ENCODE data around the gene PREX1. TPM values are rescaled to one million over a fixed set of nuclear protein-coding genes. Genes with fewer than 3 reads are reported as not detected.

PREX1 gene
- total RNA-seq, 1 experiment from 2014 or later = 3.3 TPM

DNA sequence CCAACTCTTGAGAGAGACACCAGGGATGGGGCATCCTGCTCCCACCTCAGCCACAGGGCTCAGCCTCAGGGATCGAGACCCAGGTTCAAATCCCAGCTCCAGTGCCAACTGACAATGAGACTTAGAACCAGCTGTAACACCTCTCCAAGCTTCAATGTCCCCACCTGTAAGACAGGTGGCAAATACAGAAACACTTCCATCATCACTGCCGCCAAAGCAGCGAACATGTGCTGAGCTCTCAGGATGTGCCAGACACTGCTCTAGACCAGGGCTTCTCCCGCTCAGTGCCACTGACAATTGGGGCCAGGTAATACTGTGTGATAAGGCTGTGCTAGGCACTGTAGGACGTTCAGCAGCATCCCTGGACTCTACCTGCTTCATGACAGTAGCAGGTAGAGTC lies 22.1 kb downstream of the PREX1 start:
- Histone ChIP-seq H3K4me3 (no peak overlapping the region), H3K4me2 (no peak overlapping the region), H3F3A (ENCODE audit: insufficient read depth, low read depth) (no peaks in the 10 kb centered on the region), H3K79me2 (ENCODE audit: low read depth) (no peaks in the 10 kb centered on the region), H3K36me3 (ENCODE audit: low read depth) (no peaks in the 10 kb centered on the region), H3K9me2 (ENCODE audit: insufficient read depth) (no peaks in the 10 kb centered on the region), H3K4me1 (replicated peaks; ENCODE audit: insufficient read depth) (no peaks in the 10 kb centered on the region), H3K27ac (no peak overlapping the region), H3K9me3 (ENCODE audit: insufficient read depth, low read depth) (no peaks in the 10 kb centered on the region), H4K20me1 (ENCODE audit: insufficient read depth) (no peaks in the 10 kb centered on the region), H3K27me3 (ENCODE audit: insufficient read depth, low read depth) (no peaks in the 10 kb centered on the region; the same call in 1 of the 2 replicates), H2AFZ (no peak overlapping the region)
- intact Hi-C loops (cut with micrococcal nuclease; ENCODE audit: unreplicated experiment) = no loop called here
- POLR2A ChIA-PET (ENCODE audit: unreplicated experiment) = no interaction called here
- CTCF ChIA-PET = no interaction called here
- no TSS peak for BruUV-seq (replicated peaks)
- DNase-seq = no peak
- TF ChIP-seq, protein P1, sequence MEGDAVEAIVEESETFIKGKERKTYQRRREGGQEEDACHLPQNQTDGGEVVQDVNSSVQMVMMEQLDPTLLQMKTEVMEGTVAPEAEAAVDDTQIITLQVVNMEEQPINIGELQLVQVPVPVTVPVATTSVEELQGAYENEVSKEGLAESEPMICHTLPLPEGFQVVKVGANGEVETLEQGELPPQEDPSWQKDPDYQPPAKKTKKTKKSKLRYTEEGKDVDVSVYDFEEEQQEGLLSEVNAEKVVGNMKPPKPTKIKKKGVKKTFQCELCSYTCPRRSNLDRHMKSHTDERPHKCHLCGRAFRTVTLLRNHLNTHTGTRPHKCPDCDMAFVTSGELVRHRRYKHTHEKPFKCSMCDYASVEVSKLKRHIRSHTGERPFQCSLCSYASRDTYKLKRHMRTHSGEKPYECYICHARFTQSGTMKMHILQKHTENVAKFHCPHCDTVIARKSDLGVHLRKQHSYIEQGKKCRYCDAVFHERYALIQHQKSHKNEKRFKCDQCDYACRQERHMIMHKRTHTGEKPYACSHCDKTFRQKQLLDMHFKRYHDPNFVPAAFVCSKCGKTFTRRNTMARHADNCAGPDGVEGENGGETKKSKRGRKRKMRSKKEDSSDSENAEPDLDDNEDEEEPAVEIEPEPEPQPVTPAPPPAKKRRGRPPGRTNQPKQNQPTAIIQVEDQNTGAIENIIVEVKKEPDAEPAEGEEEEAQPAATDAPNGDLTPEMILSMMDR (conservative IDR thresholded peaks at IDR 0.05) = no peak
- no peak for TF ChIP-seq EZH2 (IDR thresholded peaks at IDR 0.05; ENCODE audit: low read depth)

DNA sequence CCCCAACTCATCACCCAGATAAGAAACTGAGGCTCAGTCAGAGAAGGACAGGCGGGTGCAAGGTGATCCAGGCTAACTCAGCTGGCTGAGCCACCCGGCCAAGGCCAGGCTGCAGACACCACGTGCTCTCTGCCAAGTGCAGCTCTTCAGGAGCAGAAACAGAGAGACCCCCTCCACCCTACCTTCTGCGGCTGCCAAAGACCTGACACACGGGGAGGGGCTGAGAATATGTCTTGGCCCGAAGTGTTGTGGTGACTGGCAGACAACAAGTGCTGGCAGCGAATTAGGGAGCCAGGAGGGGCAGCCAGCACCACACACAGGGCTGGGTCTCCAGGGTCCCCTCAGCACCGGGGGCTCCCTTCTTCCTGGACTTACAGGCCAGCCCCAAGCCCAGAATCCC lies 22.5 kb downstream of the PREX1 start:
- BruUV-seq (replicated peaks) = no TSS peak
- H3K9me2 ChIP-seq (ENCODE audit: insufficient read depth) = no peaks in the 10 kb centered on the region
- TF ChIP-seq, protein P1 (conservative IDR thresholded peaks at IDR 0.05) = no peak
- TF ChIP-seq EZH2 (IDR thresholded peaks at IDR 0.05; ENCODE audit: low read depth) = no peak
- no peak overlapping the region for H2AFZ ChIP-seq
- no peaks in the 10 kb centered on the region for H3K79me2 ChIP-seq (ENCODE audit: low read depth)
- DNase-seq = no peak
- H3K9me3 ChIP-seq (ENCODE audit: insufficient read depth, low read depth) = no peaks in the 10 kb centered on the region
- no peak overlapping the region for H3K27ac ChIP-seq
- no peaks in the 10 kb centered on the region; the same call in 1 of the 2 replicates for H3K27me3 ChIP-seq (ENCODE audit: insufficient read depth, low read depth)
- intact Hi-C loops (cut with micrococcal nuclease; ENCODE audit: unreplicated experiment) = no loop called here
- no peaks in the 10 kb centered on the region for H3K36me3 ChIP-seq (ENCODE audit: low read depth)
- H4K20me1 ChIP-seq (ENCODE audit: insufficient read depth) = no peaks in the 10 kb centered on the region
- H3K4me2 ChIP-seq = no peak overlapping the region
- H3F3A ChIP-seq (ENCODE audit: insufficient read depth, low read depth) = no peaks in the 10 kb centered on the region
- H3K4me1 ChIP-seq (replicated peaks; ENCODE audit: insufficient read depth) = no peaks in the 10 kb centered on the region
- CTCF ChIA-PET = no interaction called here
- POLR2A ChIA-PET (ENCODE audit: unreplicated experiment) = no interaction called here
- H3K4me3 ChIP-seq = no peak overlapping the region

DNA sequence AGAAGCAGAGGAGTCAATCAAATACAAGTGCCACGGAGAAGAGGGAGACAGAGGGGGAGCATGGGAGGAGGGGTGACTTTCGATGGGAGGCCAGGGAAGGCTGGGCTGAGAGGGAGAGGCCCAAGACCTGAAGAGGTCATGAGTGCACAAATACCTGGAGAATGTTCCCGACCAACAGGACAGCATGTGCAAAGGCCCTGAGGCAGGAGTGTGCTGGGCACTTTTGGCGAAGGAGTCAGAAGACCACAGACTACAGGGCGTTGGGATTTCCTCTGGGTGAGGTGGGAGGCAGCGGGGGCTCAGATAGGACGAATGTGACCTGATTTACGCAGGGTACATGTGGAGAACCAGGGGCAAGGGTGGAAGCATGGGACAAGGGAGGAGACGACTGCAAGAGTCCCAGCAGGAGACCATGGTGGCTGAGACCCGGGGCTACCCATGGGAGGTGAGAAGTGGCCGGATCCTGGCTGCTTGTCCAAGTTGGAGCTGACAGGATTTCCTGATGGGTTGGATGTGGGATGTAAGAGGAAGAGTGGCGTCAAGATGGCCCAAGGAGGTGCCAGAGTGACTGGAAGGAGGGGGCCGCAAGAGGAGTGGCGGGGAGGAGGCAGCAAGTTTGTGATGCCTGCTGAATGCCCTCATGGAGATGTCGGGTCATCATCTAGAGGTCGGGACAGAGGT lies 23.4 kb downstream of the PREX1 start:
- no peak overlapping the region for H2AFZ ChIP-seq
- no TSS peak for BruUV-seq (replicated peaks)
- CTCF ChIA-PET = no interaction called here
- no peaks in the 10 kb centered on the region for H3K9me2 ChIP-seq (ENCODE audit: insufficient read depth)
- no peaks in the 10 kb centered on the region for H3F3A ChIP-seq (ENCODE audit: insufficient read depth, low read depth)
- POLR2A ChIA-PET (ENCODE audit: unreplicated experiment) = no interaction called here
- no peaks in the 10 kb centered on the region for H4K20me1 ChIP-seq (ENCODE audit: insufficient read depth)
- DNase-seq = no peak
- H3K27ac ChIP-seq = no peak overlapping the region
- H3K79me2 ChIP-seq (ENCODE audit: low read depth) = no peaks in the 10 kb centered on the region
- no peaks in the 10 kb centered on the region; the same call in 1 of the 2 replicates for H3K27me3 ChIP-seq (ENCODE audit: insufficient read depth, low read depth)
- no peak overlapping the region for H3K4me2 ChIP-seq
- intact Hi-C loops (cut with micrococcal nuclease; ENCODE audit: unreplicated experiment) = no loop called here
- no peaks in the 10 kb centered on the region for H3K9me3 ChIP-seq (ENCODE audit: insufficient read depth, low read depth)
- H3K4me3 ChIP-seq = no peak overlapping the region
- no peaks in the 10 kb centered on the region for H3K36me3 ChIP-seq (ENCODE audit: low read depth)
- no peak for TF ChIP-seq EZH2 (IDR thresholded peaks at IDR 0.05; ENCODE audit: low read depth)
- TF ChIP-seq, protein P1 (conservative IDR thresholded peaks at IDR 0.05) = no peak
- H3K4me1 ChIP-seq (replicated peaks; ENCODE audit: insufficient read depth) = no peaks in the 10 kb centered on the region

All from PC-9 (cell line).